Keratinocyte (primary cell): Measurements from ENCODE around the gene HOXB9. TPM values are rescaled to one million over a fixed set of nuclear protein-coding genes. Genes with fewer than 3 reads are reported as not detected.

ENCODE experiments used
- DNase-seq: peaks from one replicate; pipeline ENCODE4 v3.0.0-alpha.2; 2011; ENCODE audit warnings: low read depth, missing footprints, low spot score
- FAIRE-seq: peaks from 2 replicates; lab custom pipeline; 2011; peaks lifted over from hg19 to GRCh38; lab: Jason Lieb, UNC
- H2AFZ ChIP-seq: 2 replicates; pipeline ENCODE4 v1.6.0; 2012; ENCODE audit warnings: low read length, control low read depth, inconsistent platforms; ENCODE audit not compliant: control insufficient read depth
- H3K27ac ChIP-seq: 2 replicates; pipeline ENCODE4 v1.5.1; 2011; ENCODE audit warnings: low read length; ENCODE audit not compliant: control insufficient read depth, insufficient read depth
- H3K27me3 ChIP-seq: 3 replicates; pipeline ENCODE4 v1.6.0; 2011; ENCODE audit warnings: low read length; ENCODE audit not compliant: control insufficient read depth, insufficient read depth; ENCODE audit errors: extremely low read depth
- H3K36me3 ChIP-seq, 2 experiments: 2 replicates in 1 of 2; 3 replicates in 1 of 2; pipeline ENCODE4 v1.5.1; 2011; ENCODE audit warnings: low read length in 2 of 2, mild to moderate bottlenecking in 1 of 2; ENCODE audit not compliant: control insufficient read depth in 2 of 2, insufficient read depth in 2 of 2; ENCODE audit errors: extremely low read depth in 1 of 2
- H3K4me1 ChIP-seq: 3 replicates; pipeline ENCODE4 v1.5.1; 2011; ENCODE audit warnings: low read length; ENCODE audit not compliant: control insufficient read depth, insufficient read depth; ENCODE audit errors: extremely low read depth
- H3K4me2 ChIP-seq: 3 replicates; pipeline ENCODE4 v1.6.0; 2011; ENCODE audit warnings: low read depth, low read length; ENCODE audit not compliant: control insufficient read depth, insufficient read depth; ENCODE audit errors: extremely low read depth
- H3K4me3 ChIP-seq, 3 experiments: fragments of 200-600 bp in 1 of 3; sonication (generic) in 1 of 3; 2 replicates in 2 of 3; 3 replicates in 1 of 3; pipeline ENCODE4 v1.5.1; 2011 to 2016; ENCODE audit warnings: low read length in 3 of 3, mild to moderate bottlenecking in 3 of 3, control low read depth in 2 of 3, inconsistent platforms in 1 of 3, low read depth in 1 of 3, mixed read lengths in 1 of 3, mixed run types in 1 of 3, moderate library complexity in 1 of 3; ENCODE audit not compliant: control insufficient read depth in 2 of 3, insufficient read depth in 2 of 3; ENCODE audit errors: extremely low read depth in 1 of 3
- H3K79me2 ChIP-seq: 2 replicates; pipeline ENCODE4 v1.6.0; 2012; ENCODE audit warnings: low read length; ENCODE audit not compliant: control insufficient read depth, insufficient read depth
- H3K9ac ChIP-seq: 3 replicates; pipeline ENCODE4 v1.6.0; 2011; ENCODE audit warnings: low read length; ENCODE audit not compliant: control insufficient read depth, insufficient read depth; ENCODE audit errors: extremely low read depth
- H3K9me1 ChIP-seq: 3 replicates; pipeline ENCODE4 v1.6.0; 2011; ENCODE audit warnings: low read length; ENCODE audit not compliant: control insufficient read depth, insufficient read depth; ENCODE audit errors: extremely low read depth
- H3K9me3 ChIP-seq: 2 replicates; pipeline ENCODE4 v1.5.1; 2012; ENCODE audit warnings: low read depth, low read length; ENCODE audit not compliant: control insufficient read depth
- H4K20me1 ChIP-seq: 3 replicates; pipeline ENCODE4 v1.6.0; 2011; ENCODE audit warnings: low read length; ENCODE audit not compliant: control insufficient read depth, insufficient read depth; ENCODE audit errors: extremely low read depth
- EZH2 ChIP-seq: IDR thresholded peaks from one replicate; pipeline ENCODE4 v1.6.1; 2012; ENCODE audit warnings: inconsistent platforms, mild to moderate bottlenecking, low read length, moderate library complexity
- dilution Hi-C: fragments of 300-500 bp; cut with MboI; formaldehyde crosslinking; loops from one replicate; pipeline ENCODE4 v1.7.0; 2020; ENCODE audit warnings: low sequenced_read_pairs; ENCODE audit not compliant: extremely low pct_ligation_motif_present
- polyA plus RNA-seq, 5 experiments: library from polyadenylated mRNA; depleted of rRNA in 3 of 5; stranded (reverse) in 3 of 5; stranded (forward) in 1 of 5; unstranded in 1 of 5; fragments of >200 nt; gene quantifications; 1 replicate in 1 of 5; 2 replicates in 3 of 5; 3 replicates in 1 of 5; pipeline versions ENCODE4 v1.2.1 to v1.2.3, GENCODE V29; 2011 to 2012; ENCODE audit warnings: missing spikeins in 2 of 5, low read depth in 1 of 5, low replicate concordance in 1 of 5
- TF ChIP-seq, protein P1 (sequence below), 3 experiments: IDR thresholded peaks in 1 of 3; conservative IDR thresholded peaks in 1 of 3; optimal IDR thresholded peaks in 1 of 3; 2 replicates in 2 of 3; 3 replicates in 1 of 3; pipeline versions ENCODE3 to v1.5.1; 2011; ENCODE audit warnings: low read length in 3 of 3, mild to moderate bottlenecking in 3 of 3, moderate library complexity in 2 of 3, control low read depth in 1 of 3, inconsistent platforms in 1 of 3; ENCODE audit not compliant: insufficient read depth in 2 of 3; ENCODE audit errors: extremely low read depth in 1 of 3

HOXB9 gene
- polyA plus RNA-seq, 1 donor (not counting 4 experiments of a cell fraction or from before 2014, with no cell fraction given): 0.03 TPM

DNA sequence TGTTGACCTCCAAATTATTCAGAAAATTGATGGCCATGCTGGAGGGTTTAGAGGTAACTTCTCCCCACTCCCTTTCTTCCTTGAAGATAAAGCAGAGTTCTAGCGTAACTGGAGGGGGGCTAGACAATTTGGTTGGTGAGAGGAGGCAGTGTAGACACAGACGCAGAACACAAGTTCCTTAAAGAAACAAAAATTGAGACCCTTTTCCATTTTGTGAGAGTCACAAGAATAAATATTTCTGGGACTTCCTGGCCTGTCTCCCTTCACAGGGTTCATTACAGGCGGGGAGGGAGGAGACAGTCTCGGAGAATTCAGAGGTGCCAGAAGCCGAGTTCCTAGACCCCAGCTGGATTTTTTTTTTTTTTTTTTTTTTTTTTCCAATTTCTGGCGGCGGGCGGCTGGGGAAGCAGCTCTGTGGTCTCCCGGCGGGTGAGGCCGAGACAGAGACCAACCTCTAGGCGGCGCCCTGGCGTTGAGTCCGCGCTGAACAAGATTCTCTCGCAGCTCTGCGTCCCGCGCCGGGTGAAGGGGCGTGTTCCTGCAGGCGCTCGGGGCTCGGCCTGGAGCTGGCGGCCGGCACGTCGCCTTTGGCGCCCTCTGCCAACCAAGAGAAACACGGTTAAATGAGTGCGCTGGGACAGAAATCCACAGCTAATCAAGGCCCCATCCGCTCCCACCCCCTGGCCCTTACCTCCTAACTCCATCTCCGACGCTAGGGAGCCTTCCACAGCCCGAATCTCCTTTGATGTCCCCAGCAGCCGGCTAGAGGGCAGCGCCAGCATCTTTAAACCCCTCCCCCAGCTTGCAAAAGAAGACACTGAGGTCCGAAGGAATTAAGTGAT is 10.2 kb upstream of the HOXB9 start:
- dilution Hi-C loops: no loop called here
- Histone ChIP-seq H3K9ac (no peak overlapping the region), H3K4me3 (no peak overlapping the region), H4K20me1 (peaks cover 7% of the 10 kb centered on the region), H3K27me3 (peaks cover 100% of the 10 kb centered on the region), H3K27ac (no peak overlapping the region), H2AFZ (no peak overlapping the region), H3K9me1 (no peaks in the 10 kb centered on the region), H3K4me1 (no peaks in the 10 kb centered on the region), H3K9me3 (no peaks in the 10 kb centered on the region), H3K4me2 (no peak overlapping the region), H3K79me2 (no peaks in the 10 kb centered on the region), H3K36me3 (no peaks in the 10 kb centered on the region)
- DNase-seq (no peak), FAIRE-seq (no peak)
- TF ChIP-seq, protein P1, sequence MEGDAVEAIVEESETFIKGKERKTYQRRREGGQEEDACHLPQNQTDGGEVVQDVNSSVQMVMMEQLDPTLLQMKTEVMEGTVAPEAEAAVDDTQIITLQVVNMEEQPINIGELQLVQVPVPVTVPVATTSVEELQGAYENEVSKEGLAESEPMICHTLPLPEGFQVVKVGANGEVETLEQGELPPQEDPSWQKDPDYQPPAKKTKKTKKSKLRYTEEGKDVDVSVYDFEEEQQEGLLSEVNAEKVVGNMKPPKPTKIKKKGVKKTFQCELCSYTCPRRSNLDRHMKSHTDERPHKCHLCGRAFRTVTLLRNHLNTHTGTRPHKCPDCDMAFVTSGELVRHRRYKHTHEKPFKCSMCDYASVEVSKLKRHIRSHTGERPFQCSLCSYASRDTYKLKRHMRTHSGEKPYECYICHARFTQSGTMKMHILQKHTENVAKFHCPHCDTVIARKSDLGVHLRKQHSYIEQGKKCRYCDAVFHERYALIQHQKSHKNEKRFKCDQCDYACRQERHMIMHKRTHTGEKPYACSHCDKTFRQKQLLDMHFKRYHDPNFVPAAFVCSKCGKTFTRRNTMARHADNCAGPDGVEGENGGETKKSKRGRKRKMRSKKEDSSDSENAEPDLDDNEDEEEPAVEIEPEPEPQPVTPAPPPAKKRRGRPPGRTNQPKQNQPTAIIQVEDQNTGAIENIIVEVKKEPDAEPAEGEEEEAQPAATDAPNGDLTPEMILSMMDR (optimal IDR thresholded peaks at IDR 0.05 in 1 of 3, IDR thresholded peaks at IDR 0.05 in 1 of 3, conservative IDR thresholded peaks at IDR 0.05 in 1 of 3; ENCODE audit: extremely low read depth in 1 of 3, insufficient read depth in 2 of 3, low read length in 3 of 3): peak; percentile 52 to 87 (median 70)
- peak; percentile 62 for TF ChIP-seq EZH2

DNA sequence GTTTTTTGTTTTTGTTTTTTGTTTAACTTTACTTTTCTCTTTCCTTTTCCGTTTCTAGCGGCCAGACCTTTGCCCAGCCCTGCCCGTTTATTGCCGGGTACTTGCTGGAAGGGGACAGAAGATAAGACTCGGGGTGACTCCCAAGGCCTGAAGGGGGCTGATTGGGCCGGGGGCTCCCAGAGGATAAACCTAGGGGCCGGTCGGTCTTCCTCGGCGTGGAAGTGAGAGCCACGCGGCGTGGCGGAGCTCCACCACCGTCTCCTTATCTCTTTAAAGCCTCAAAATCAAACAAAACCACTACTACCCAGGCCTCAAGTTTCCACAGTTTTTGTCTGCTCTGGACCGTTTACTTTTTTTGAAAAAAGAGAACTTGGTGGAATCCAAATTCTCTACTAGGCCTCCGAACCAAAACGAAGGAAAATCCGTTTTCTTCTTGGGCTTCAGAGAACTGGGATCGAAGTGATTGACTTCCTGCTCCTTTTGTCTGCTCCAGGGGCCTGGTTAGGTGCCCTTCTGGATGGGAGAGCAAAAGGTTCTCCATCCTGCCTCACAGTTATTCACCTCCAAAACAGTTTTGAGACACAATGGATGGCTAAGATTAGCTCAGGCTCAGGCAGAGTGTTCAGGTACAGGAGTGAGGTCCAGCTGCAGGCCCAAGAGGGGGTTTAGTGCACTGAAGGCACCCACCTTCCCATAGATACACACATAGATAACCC is 8.5 kb upstream of the HOXB9 start:
- H3K27ac ChIP-seq: no peak overlapping the region
- no peak overlapping the region for H3K9ac ChIP-seq
- TF ChIP-seq EZH2: no peak
- TF ChIP-seq, protein P1 (optimal IDR thresholded peaks at IDR 0.05 in 1 of 3, IDR thresholded peaks at IDR 0.05 in 1 of 3, conservative IDR thresholded peaks at IDR 0.05 in 1 of 3; ENCODE audit: extremely low read depth in 1 of 3, insufficient read depth in 2 of 3, low read length in 3 of 3): no peak
- peaks cover 100% of the 10 kb centered on the region for H3K27me3 ChIP-seq
- no peaks in the 10 kb centered on the region for H3K79me2 ChIP-seq
- H4K20me1 ChIP-seq: peaks cover 10% of the 10 kb centered on the region
- no peak overlapping the region for H2AFZ ChIP-seq
- DNase-seq (no peak), FAIRE-seq (no peak)
- no peak overlapping the region for H3K4me2 ChIP-seq
- dilution Hi-C loops: no loop called here
- no peaks in the 10 kb centered on the region for H3K9me1 ChIP-seq
- H3K9me3 ChIP-seq: no peaks in the 10 kb centered on the region
- H3K4me1 ChIP-seq: no peaks in the 10 kb centered on the region
- H3K36me3 ChIP-seq: no peaks in the 10 kb centered on the region
- H3K4me3 ChIP-seq: no peak overlapping the region
